OCI-LY7 (cell line): Measurements from ENCODE around the gene RETREG1.
"Not testable (repeated sequence)": the region's sequence is repeated elsewhere in the genome, so short reads cannot be mapped to it uniquely, and the experiment has no call there.

Experiments
- EZH2phosphoT487 ChIP-seq: fragments of 200-600 bp; sonication (generic); IDR thresholded peaks from 2 replicates; pipeline ENCODE4 v1.6.1; 2018; ENCODE audit warnings: low read depth, borderline replicate concordance, mild to moderate bottlenecking, mixed run types, antibody characterized with exemption, low read length, moderate library complexity, mixed read lengths
- TF ChIP-seq, protein P1 (sequence below): fragments of 200-600 bp; sonication (generic); conservative IDR thresholded peaks from 2 replicates; pipeline ENCODE4 v1.5.1; 2014; ENCODE audit warnings: mild to moderate bottlenecking, antibody characterized with exemption, low read length, moderate library complexity, mixed read lengths

DNA sequence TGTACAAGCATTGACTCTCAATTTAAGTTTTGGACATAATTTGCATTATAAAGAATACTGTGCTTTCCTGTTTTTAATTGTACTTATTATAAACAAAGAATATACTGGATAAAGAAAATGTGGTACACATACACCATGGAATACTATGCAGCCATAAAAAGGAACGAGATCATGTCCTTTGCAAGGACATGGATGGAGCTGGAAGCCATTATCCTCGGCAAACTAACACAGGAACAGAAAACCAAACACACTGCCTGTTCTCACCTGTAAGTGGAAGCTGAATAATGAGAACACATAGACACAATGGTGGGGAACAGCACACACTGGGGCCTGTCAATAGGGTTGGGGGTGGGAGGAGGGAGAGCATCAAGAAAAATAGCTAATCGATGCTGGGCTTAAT, 140.4 kb downstream of the RETREG1 start:
- TF ChIP-seq, protein P1, sequence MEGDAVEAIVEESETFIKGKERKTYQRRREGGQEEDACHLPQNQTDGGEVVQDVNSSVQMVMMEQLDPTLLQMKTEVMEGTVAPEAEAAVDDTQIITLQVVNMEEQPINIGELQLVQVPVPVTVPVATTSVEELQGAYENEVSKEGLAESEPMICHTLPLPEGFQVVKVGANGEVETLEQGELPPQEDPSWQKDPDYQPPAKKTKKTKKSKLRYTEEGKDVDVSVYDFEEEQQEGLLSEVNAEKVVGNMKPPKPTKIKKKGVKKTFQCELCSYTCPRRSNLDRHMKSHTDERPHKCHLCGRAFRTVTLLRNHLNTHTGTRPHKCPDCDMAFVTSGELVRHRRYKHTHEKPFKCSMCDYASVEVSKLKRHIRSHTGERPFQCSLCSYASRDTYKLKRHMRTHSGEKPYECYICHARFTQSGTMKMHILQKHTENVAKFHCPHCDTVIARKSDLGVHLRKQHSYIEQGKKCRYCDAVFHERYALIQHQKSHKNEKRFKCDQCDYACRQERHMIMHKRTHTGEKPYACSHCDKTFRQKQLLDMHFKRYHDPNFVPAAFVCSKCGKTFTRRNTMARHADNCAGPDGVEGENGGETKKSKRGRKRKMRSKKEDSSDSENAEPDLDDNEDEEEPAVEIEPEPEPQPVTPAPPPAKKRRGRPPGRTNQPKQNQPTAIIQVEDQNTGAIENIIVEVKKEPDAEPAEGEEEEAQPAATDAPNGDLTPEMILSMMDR = not testable (repeated sequence)
- not testable (repeated sequence) for TF ChIP-seq EZH2phosphoT487
